Left cardiac atrium (tissue), 4 donors: ENCODE results near the gene LIN52. TPM values are rescaled to one million over a fixed set of nuclear protein-coding genes. Genes with fewer than 3 reads are reported as not detected.
A peak's percentile ranks its signal among the peaks of the same experiment; 100 is the strongest.

Source experiments
- ATAC-seq, 2 donors: fragments of 200-7000 bp; cut with Tn5 transposase; one replicate each; pipeline ENCODE4 v1.9.1; 2020; ENCODE audit warnings: mild to moderate bottlenecking in 2 of 2, moderate library complexity in 2 of 2
- DNase-seq: peaks from one replicate; pipeline ENCODE4 v3.0.0-alpha.2; 2020
- intact Hi-C, 2 donors: fragments of 100-400 bp; cut with DNase I; formaldehyde crosslinking; loops; one replicate each; pipeline versions ENCODE4 v1.14.1 to v1.15.1; 2022 to 2023
- long read RNA-seq: library from polyadenylated mRNA; unstranded; transcript quantifications from one replicate; pipeline ENCODE4 v2.0.0, GENCODE V29; 2021
- total RNA-seq, 2 donors: library from RNA; stranded (reverse); fragmentation: NEBNext Ultra II Directional; extraction: Animal tissue kit (Norgen Biotek cat#: 25700); gene quantifications; one replicate each; pipeline ENCODE4 v1.2.1, GENCODE V29; 2021
- donor health status: DM: no; HTN: yes; CAD: no.
- donor health status: DM: no; HTN: yes; CAD: no; lungs with severe emphysema.
- donor health status: DM: yes; HTN: yes; CAD: no.
- donor health status: Dilated cardiomyopathy.

Gene LIN52
- 1 to 10 TPM; 6.6 to 8.1 TPM for total RNA-seq
- long read RNA-seq, transcript LIN52-205 (6 exons, 2,776 nt), result major isoform, 19 of 28 reads
- long read RNA-seq, partial matches to known transcripts, result 0 of 28 reads
- long read RNA-seq, other reads (novel, unspliced or antisense), result 9 of 28 reads

GRCh38 chr14:74084277-74085046 is at the start of gene LIN52, which contains the start of gene ALDH6A1:
Gene LIN52 (plus strand): TSS chr14:74084956. CDS start chr14:74084975, 19 bp downstream.
Gene ALDH6A1 (minus strand): TSS chr14:74084453. CDS start chr14:74084394, 59 bp downstream.
- intact Hi-C loops, result no loop called here
- peak; percentile 97 to 98 for ATAC-seq
- peak; percentile 98 for DNase-seq

- intact Hi-C loops, result no loop called here
- no peak for ATAC-seq
- DNase-seq, result no peak
Measured at GRCh38 chr14:74035556-74035955, 49.2 kb upstream of the LIN52 start.

GRCh38 chr14:74038020-74038859 is 46.5 kb upstream of the LIN52 start:
- ATAC-seq (no peak), DNase-seq (no peak)
- intact Hi-C loops, result no loop called here

GRCh38 chr14:74042296-74042695 is 42.5 kb upstream of the LIN52 start:
- intact Hi-C loops, result no loop called here
- DNase-seq, result no peak
- no peak for ATAC-seq

- no peak for DNase-seq
- intact Hi-C loops, result no loop called here
- ATAC-seq, result no peak
Measured at GRCh38 chr14:74045522-74045921, 39.2 kb upstream of the LIN52 start.

GRCh38 chr14:74048281-74048680 is 36.5 kb upstream of the LIN52 start:
- intact Hi-C loops, result no loop called here

GRCh38 chr14:74049876-74050495 is 34.8 kb upstream of the LIN52 start:
- DNase-seq (no peak), ATAC-seq (no peak)
- intact Hi-C loops, result no loop called here

More at GRCh38 chr14:74048281-74048680, 36.5 kb upstream of the LIN52 start:
- no peak for ATAC-seq
- no peak for DNase-seq

- intact Hi-C loops, result no loop called here
- DNase-seq (no peak), ATAC-seq (no peak)
Measured at GRCh38 chr14:74062809-74063150, 22.0 kb upstream of the LIN52 start.

GRCh38 chr14:74064426-74064825 is 20.3 kb upstream of the LIN52 start:
- no peak for ATAC-seq
- intact Hi-C loops, result no loop called here
- DNase-seq, result no peak

- no peak for ATAC-seq
- intact Hi-C loops, result no loop called here
- no peak for DNase-seq
Measured at GRCh38 chr14:74064883-74065282, 19.9 kb upstream of the LIN52 start.

GRCh38 chr14:74065746-74066575 is 18.8 kb upstream of the LIN52 start:
- intact Hi-C loops, result no loop called here
- ATAC-seq, result no peak
- no peak for DNase-seq

- ATAC-seq (no peak), DNase-seq (no peak)
- intact Hi-C loops, result no loop called here
Measured at GRCh38 chr14:74077401-74077800, 7.4 kb upstream of the LIN52 start.

GRCh38 chr14:74080820-74081460 is 3.8 kb upstream of the LIN52 start:
- DNase-seq (no peak), ATAC-seq (no peak)

GRCh38 chr14:74081491-74081890 is 3.3 kb upstream of the LIN52 start:
- ATAC-seq, result no peak
- DNase-seq, result no peak
- intact Hi-C loops, result no loop called here

More at GRCh38 chr14:74080820-74081460, 3.8 kb upstream of the LIN52 start:
- intact Hi-C loops, result no loop called here

GRCh38 chr14:74083161-74083560 is 1.6 kb upstream of the LIN52 start:
- ATAC-seq, result no peak
- DNase-seq, result no peak
- intact Hi-C loops, result no loop called here

- intact Hi-C loops, result no loop called here
- ATAC-seq (peak; percentile 4 to 51), DNase-seq (peak; percentile 22)
Measured at GRCh38 chr14:74083784-74084276, 926 bp upstream of the LIN52 start.

- intact Hi-C loops, result no loop called here
- peak; percentile 25 for DNase-seq
- ATAC-seq, result peak in 1 of 2 donors; percentile 11
Measured at GRCh38 chr14:74085047-74085637, 386 bp downstream of the LIN52 start.

- DNase-seq (no peak), ATAC-seq (no peak)
- intact Hi-C loops, result no loop called here
Measured at GRCh38 chr14:74085828-74086227, 1.1 kb downstream of the LIN52 start.
